Neural crest cell (in vitro differentiated cells): ENCODE results near the gene FSHR. TPM values are rescaled to one million over a fixed set of nuclear protein-coding genes. Genes with fewer than 3 reads are reported as not detected.

Experiments
- DNase-seq: peaks from one replicate; pipeline ENCODE4 v3.0.0; 2021; ENCODE audit warnings: low read depth, mixed read lengths, low spot score
- H3K27ac Mint-ChIP-seq: one replicate; pipeline ENCODE4 v1.8.0; 2021; ENCODE audit warnings: mild to moderate bottlenecking, mixed read lengths; ENCODE audit not compliant: unreplicated experiment
- H3K27me3 Mint-ChIP-seq: 2 replicates; pipeline ENCODE4 v1.8.0; 2021; ENCODE audit warnings: low read depth, mild to moderate bottlenecking, mixed read lengths
- H3K36me3 Mint-ChIP-seq: 2 replicates; pipeline ENCODE4 v1.8.0; 2021; ENCODE audit warnings: low read depth, mild to moderate bottlenecking, mixed read lengths
- H3K4me1 Mint-ChIP-seq: 2 replicates; pipeline ENCODE4 v1.8.0; 2021; ENCODE audit warnings: mixed read lengths
- H3K4me3 Mint-ChIP-seq: one replicate; pipeline ENCODE4 v1.8.0; 2021; ENCODE audit warnings: mild to moderate bottlenecking, mixed read lengths
- H3K9me3 Mint-ChIP-seq: 2 replicates; pipeline ENCODE4 v1.8.0; 2021; ENCODE audit warnings: mixed read lengths
- total RNA-seq: library from RNA; stranded (reverse); gene quantifications from 2 replicates; pipeline ENCODE4 v1.2.1, GENCODE V29; 2021
- TF ChIP-seq, protein P1 (sequence below): fragments of 200-600 bp; sonication (generic); conservative IDR thresholded peaks from 2 replicates; pipeline ENCODE4 v1.5.0; 2021; ENCODE audit warnings: antibody characterized with exemption, mild to moderate bottlenecking

FSHR gene
- total RNA-seq, 1 donor from 2014 or later, result not detected

DNA sequence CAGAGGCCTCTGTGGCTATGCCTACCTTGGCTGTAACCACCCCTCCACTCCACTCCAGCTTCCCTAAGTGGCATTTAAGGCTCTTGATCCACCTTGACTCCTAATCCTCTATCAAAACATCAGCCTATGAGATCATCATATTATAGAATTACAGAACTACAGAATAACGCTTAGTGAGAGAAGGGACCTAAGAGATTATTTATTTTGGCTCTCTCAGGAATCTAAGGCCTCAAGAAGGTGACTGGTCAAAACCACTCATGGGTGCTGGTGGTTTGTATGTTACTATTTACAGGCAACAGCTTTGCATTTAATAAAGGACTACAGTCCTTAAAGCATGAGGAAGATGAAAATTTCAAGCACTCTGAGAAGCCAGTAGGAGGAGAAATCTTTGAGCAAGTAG is 118.8 kb downstream of the FSHR start:
- no peak for DNase-seq
- Mint-ChIP-seq H3K36me3 (no peaks in the 10 kb centered on the region), H3K9me3 (no peaks in the 10 kb centered on the region), H3K4me3 (no peak overlapping the region), H3K27me3 (no peaks in the 10 kb centered on the region), H3K4me1 (peaks cover 4% of the 10 kb centered on the region), H3K27ac (no peak overlapping the region)
- TF ChIP-seq, protein P1, sequence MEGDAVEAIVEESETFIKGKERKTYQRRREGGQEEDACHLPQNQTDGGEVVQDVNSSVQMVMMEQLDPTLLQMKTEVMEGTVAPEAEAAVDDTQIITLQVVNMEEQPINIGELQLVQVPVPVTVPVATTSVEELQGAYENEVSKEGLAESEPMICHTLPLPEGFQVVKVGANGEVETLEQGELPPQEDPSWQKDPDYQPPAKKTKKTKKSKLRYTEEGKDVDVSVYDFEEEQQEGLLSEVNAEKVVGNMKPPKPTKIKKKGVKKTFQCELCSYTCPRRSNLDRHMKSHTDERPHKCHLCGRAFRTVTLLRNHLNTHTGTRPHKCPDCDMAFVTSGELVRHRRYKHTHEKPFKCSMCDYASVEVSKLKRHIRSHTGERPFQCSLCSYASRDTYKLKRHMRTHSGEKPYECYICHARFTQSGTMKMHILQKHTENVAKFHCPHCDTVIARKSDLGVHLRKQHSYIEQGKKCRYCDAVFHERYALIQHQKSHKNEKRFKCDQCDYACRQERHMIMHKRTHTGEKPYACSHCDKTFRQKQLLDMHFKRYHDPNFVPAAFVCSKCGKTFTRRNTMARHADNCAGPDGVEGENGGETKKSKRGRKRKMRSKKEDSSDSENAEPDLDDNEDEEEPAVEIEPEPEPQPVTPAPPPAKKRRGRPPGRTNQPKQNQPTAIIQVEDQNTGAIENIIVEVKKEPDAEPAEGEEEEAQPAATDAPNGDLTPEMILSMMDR, result no peak

DNA sequence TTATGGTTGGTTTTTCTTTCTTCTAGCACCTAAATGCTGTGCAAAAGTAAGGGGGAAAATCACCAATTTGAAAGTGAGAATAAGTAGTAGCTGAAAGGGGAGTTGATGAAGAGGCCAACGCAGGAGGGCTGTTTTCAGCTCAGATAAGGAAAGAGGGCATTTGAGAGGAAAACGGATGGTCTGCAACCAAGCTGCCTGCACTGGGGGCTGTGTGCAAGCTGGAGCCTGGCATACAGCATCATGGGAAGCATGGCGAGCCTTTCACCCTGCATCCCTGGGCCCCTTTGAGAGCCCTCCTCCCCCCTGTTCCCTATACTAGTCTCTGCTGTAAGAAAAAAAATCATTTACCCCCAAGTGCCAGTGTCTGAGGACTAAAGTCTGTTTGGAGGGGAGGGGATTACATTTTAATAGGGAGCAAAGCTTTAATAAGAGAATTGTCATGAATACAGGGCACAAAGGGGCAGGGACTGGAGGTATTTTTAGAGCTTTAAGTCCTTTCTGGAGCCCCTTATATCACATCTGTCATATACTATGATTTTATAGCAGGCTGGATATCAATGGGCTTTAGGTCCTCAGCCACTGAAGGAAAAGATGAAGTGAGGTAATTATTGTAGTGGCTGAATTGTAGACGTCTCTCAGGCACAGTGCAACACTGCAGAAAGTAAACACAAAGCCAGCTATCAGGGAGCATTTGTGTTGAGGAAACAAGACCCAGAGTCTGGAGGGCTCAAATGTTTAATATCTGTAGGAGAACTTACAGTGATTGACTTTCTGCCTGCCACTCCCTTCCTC is 120.7 kb downstream of the FSHR start:
- TF ChIP-seq, protein P1, result no peak
- Mint-ChIP-seq H3K4me3 (no peak overlapping the region), H3K9me3 (no peaks in the 10 kb centered on the region), H3K36me3 (no peaks in the 10 kb centered on the region), H3K4me1 (peaks cover 10% of the 10 kb centered on the region), H3K27me3 (no peaks in the 10 kb centered on the region), H3K27ac (no peak overlapping the region)
- no peak for DNase-seq

DNA sequence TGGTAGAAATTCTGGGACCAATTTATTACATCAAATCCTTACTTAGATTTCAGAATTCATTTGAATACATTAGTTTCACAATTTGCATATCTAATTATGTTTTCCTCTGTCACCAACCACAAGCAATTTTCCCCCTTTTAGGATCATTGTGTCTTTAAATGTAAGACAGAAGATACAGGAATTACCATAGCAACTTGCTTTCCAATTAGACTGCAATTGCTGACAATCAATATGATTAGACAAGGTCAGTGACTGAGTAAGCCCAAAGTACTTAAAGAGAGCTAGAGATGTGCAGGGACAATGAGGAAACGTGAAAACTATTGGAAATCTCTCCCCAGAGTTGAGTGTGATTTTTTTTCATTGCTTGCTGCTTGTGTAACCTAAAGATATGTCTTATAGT is 121.4 kb downstream of the FSHR start:
- Mint-ChIP-seq H3K27me3 (no peaks in the 10 kb centered on the region), H3K27ac (no peak overlapping the region), H3K4me3 (no peak overlapping the region), H3K9me3 (no peaks in the 10 kb centered on the region), H3K36me3 (no peaks in the 10 kb centered on the region), H3K4me1 (peaks cover 10% of the 10 kb centered on the region)
- TF ChIP-seq, protein P1, result no peak
- no peak for DNase-seq

DNA sequence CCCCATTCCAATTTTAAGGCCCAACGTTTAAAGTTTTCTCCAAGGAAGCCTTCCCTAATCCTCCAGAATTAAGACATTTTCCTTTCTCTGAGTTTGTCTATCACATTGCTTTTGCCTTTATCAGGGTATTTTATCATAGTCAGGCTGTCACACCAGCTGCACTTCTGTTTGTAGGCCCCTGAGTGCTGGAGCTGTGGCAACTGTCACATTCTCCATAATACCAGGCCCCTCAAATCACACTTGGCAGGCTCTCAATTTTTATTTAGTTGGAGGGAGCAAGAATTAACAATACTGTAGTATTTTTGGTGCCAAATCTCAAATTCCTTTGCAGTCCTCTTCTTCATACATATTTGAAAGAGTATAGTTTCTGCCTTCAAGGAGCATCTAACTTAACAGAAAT is 122.2 kb downstream of the FSHR start:
- H3K27me3 Mint-ChIP-seq, result no peaks in the 10 kb centered on the region
- H3K36me3 Mint-ChIP-seq, result no peaks in the 10 kb centered on the region
- no peak for DNase-seq
- peaks cover 10% of the 10 kb centered on the region for H3K4me1 Mint-ChIP-seq
- H3K27ac Mint-ChIP-seq, result no peak overlapping the region
- H3K4me3 Mint-ChIP-seq, result no peak overlapping the region
- H3K9me3 Mint-ChIP-seq, result no peaks in the 10 kb centered on the region
- TF ChIP-seq, protein P1, result no peak

DNA sequence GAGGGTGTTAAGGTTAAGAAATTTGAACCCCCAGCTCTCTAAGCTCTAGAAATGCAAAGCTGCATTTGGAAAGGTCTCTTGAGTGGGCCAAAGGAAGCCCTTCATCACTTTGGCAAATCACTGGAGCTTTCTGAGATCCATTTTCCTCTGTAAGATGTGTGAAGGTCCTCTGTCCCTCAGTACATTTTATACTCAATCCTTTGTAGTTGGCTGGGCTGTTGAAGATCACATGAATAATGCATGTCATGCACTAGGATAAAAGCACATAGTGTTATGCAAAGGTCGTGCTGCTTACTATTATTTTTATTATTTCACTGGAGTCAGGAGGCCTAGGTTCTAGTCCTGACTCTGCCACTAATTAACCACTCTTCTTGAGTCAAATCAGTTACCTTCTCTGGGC is 124.9 kb downstream of the FSHR start:
- Mint-ChIP-seq H3K27ac (no peak overlapping the region), H3K4me3 (no peak overlapping the region), H3K4me1 (peaks cover 10% of the 10 kb centered on the region), H3K27me3 (no peaks in the 10 kb centered on the region), H3K36me3 (no peaks in the 10 kb centered on the region), H3K9me3 (no peaks in the 10 kb centered on the region)
- TF ChIP-seq, protein P1, result no peak
- no peak for DNase-seq
